HepG2 (cell line): ENCODE data around the gene PPM1F. TPM values are rescaled to one million over a fixed set of nuclear protein-coding genes. Genes with fewer than 3 reads are reported as not detected.
A peak's percentile ranks its signal among the peaks of the same experiment; 100 is the strongest.

Experiments used
- BCLAF1 ChIP-seq: fragments of 450-650 bp; IDR thresholded peaks from 2 replicates; pipeline ENCODE4 v1.6.1; 2017; ENCODE audit warnings: mild to moderate bottlenecking
- DPF2 ChIP-seq: sonication (generic); formaldehyde crosslinking; IDR thresholded peaks from 2 replicates; pipeline ENCODE4 v1.4.0; 2020; ENCODE audit warnings: mild to moderate bottlenecking, low read depth, missing genetic modification reagents, borderline replicate concordance
- ELK4 ChIP-seq: sonication (generic); formaldehyde crosslinking; IDR thresholded peaks from 2 replicates; pipeline ENCODE4 v1.9.0; 2021; ENCODE audit warnings: missing genetic modification reagents, borderline replicate concordance
- HBP1 ChIP-seq: IDR thresholded peaks from 2 replicates; pipeline ENCODE4 v1.6.1; 2016; ENCODE audit warnings: low read depth, control low read depth
- MED1 ChIP-seq: sonication (generic); formaldehyde crosslinking; IDR thresholded peaks from 2 replicates; pipeline ENCODE4 v1.4.0; 2020; ENCODE audit warnings: missing genetic modification reagents
- MED8 ChIP-seq: sonication (generic); formaldehyde crosslinking; IDR thresholded peaks from 2 replicates; pipeline ENCODE4 v1.8.1; 2023; ENCODE audit warnings: mild to moderate bottlenecking, missing genetic modification reagents; ENCODE audit not compliant: insufficient replicate concordance
- MLX ChIP-seq: IDR thresholded peaks from 2 replicates; pipeline ENCODE4 v1.6.1; 2016
- RARG ChIP-seq: sonication (generic); formaldehyde crosslinking; IDR thresholded peaks from 2 replicates; pipeline ENCODE4 v1.4.0; 2020; ENCODE audit warnings: low read depth, mild to moderate bottlenecking, missing genetic modification reagents
- ZFX ChIP-seq: sonication (generic); formaldehyde crosslinking; IDR thresholded peaks from 2 replicates; pipeline ENCODE4 v1.4.0; 2020; ENCODE audit warnings: mild to moderate bottlenecking, low read depth, missing genetic modification reagents, moderate library complexity
- ZNF17 ChIP-seq: sonication (generic); formaldehyde crosslinking; IDR thresholded peaks from 2 replicates; pipeline ENCODE4 v1.5.0; 2020; ENCODE audit warnings: mild to moderate bottlenecking, missing genetic modification reagents
- ZNF280D ChIP-seq: sonication (generic); formaldehyde crosslinking; IDR thresholded peaks from 2 replicates; pipeline ENCODE4 v1.5.1; 2020; ENCODE audit warnings: mild to moderate bottlenecking, missing genetic modification reagents
- ZNF335 ChIP-seq: sonication (generic); formaldehyde crosslinking; IDR thresholded peaks from 2 replicates; pipeline ENCODE4 v1.4.0; 2020; ENCODE audit warnings: missing genetic modification reagents
- ZNF496 ChIP-seq: sonication (generic); formaldehyde crosslinking; IDR thresholded peaks from 2 replicates; pipeline ENCODE4 v1.8.1; 2023; ENCODE audit warnings: mild to moderate bottlenecking, moderate library complexity, missing genetic modification reagents; ENCODE audit not compliant: insufficient replicate concordance
- ZNF556 ChIP-seq: sonication (generic); formaldehyde crosslinking; IDR thresholded peaks from 2 replicates; pipeline ENCODE4 v1.4.0; 2020; ENCODE audit warnings: mild to moderate bottlenecking, missing genetic modification reagents, borderline replicate concordance
- ZNF574 ChIP-seq: sonication (generic); formaldehyde crosslinking; IDR thresholded peaks from 2 replicates; pipeline ENCODE4 v1.4.0; 2020; ENCODE audit warnings: missing genetic modification reagents
- ZNF790 ChIP-seq: sonication (generic); formaldehyde crosslinking; IDR thresholded peaks from 2 replicates; pipeline ENCODE4 v1.8.0; 2022; ENCODE audit warnings: missing genetic modification reagents, mild to moderate bottlenecking, borderline replicate concordance
- polyA plus RNA-seq, 8 experiments: library from polyadenylated mRNA; depleted of rRNA in 3 of 8; stranded (reverse) in 7 of 8; unstranded in 1 of 8; fragments of >200 nt; fragmentation: Illumina TruSeq in 4 of 8; extraction: Trizol in 4 of 8; gene quantifications; 2 replicates each; pipeline versions ENCODE4 v1.2.1 to v1.2.3, GENCODE V29; 2011 to 2016; ENCODE audit warnings: low read depth in 4 of 8, missing spikeins in 1 of 8, mixed read lengths in 1 of 8; ENCODE audit not compliant: insufficient read depth in 1 of 8
- total RNA-seq, 5 experiments: library from RNA; depleted of rRNA; stranded (reverse); fragments of >200 nt; fragmentation: Illumina TruSeq; extraction: Trizol; gene quantifications; 2 replicates each; pipeline ENCODE4 v1.2.3, GENCODE V29; 2016; ENCODE audit warnings: low read depth in 1 of 5

Gene PPM1F
- total and polyA plus RNA-seq, 2 of the 13 experiments (the other 11 are each of a cell fraction or from before 2014, with no cell fraction given): 11.0 to 19.6 TPM

- TF ChIP-seq ZNF280D (CRISPR knock-in tag): 0 out of 2 replicates have a peak, but pooled peaks have one; percentile 36
- TF ChIP-seq ZNF17 (CRISPR knock-in tag): no peak
- peak; percentile 79 for TF ChIP-seq MED8 (CRISPR knock-in tag)
- 0 out of 2 replicates have a peak, but pooled peaks have one; percentile 46 for TF ChIP-seq ELK4 (CRISPR knock-in tag)
- TF ChIP-seq MED1 (CRISPR knock-in tag): peak; percentile 86
- TF ChIP-seq MLX (CRISPR knock-in tag): no peak
- TF ChIP-seq RARG (CRISPR knock-in tag): no peak
- peak; percentile 93 for TF ChIP-seq HBP1 (CRISPR knock-in tag)
- no peak for TF ChIP-seq BCLAF1
- no peak for TF ChIP-seq ZNF496 (CRISPR knock-in tag)
- TF ChIP-seq ZNF556 (CRISPR knock-in tag): peak; percentile 99
- TF ChIP-seq ZNF335 (CRISPR knock-in tag): peak; percentile 92
- no peak for TF ChIP-seq DPF2 (CRISPR knock-in tag)
- TF ChIP-seq ZFX (CRISPR knock-in tag): peak; percentile 51
- TF ChIP-seq ZNF574 (CRISPR knock-in tag): peak; percentile 96
- no peak for TF ChIP-seq ZNF790 (CRISPR knock-in tag)
Observed at GRCh38 chr22:21982338-21982965, 29.8 kb upstream of the PPM1F start, which contains the start of gene TOP3B (continued).
